Effector memory CD4-positive, alpha-beta T cell (primary cell): ENCODE measurements around the gene TCIRG1.

Experiments used
- DNase-seq, 3 donors: peaks; one replicate each; pipeline ENCODE4 v3.0.0-alpha.2; 2020
- H3K27ac ChIP-seq: 2 replicates; pipeline ENCODE4 v1.7.0; 2013; ENCODE audit warnings: mild to moderate bottlenecking, low read length, moderate library complexity; ENCODE audit not compliant: insufficient read depth, poor library complexity, severe bottlenecking
- H3K27me3 ChIP-seq: replicated peaks from 2 replicates; pipeline ENCODE4 v1.7.0; 2013; ENCODE audit warnings: mild to moderate bottlenecking, low read length; ENCODE audit not compliant: insufficient read depth, control insufficient read depth, poor library complexity, severe bottlenecking
- H3K36me3 ChIP-seq: 2 replicates; pipeline ENCODE4 v1.7.0; 2013; ENCODE audit warnings: mild to moderate bottlenecking, low read length, moderate library complexity; ENCODE audit not compliant: control insufficient read depth, insufficient read depth
- H3K4me1 ChIP-seq: 2 replicates; pipeline ENCODE4 v1.7.0; 2013; ENCODE audit warnings: low read length, mild to moderate bottlenecking; ENCODE audit not compliant: control insufficient read depth, insufficient read depth, poor library complexity, severe bottlenecking
- H3K4me3 ChIP-seq: 2 replicates; pipeline ENCODE4 v1.7.0; 2013; ENCODE audit warnings: low read length, low read depth, mild to moderate bottlenecking; ENCODE audit not compliant: insufficient read depth, poor library complexity, severe bottlenecking
- H3K9me3 ChIP-seq: 2 replicates; pipeline ENCODE4 v1.7.0; 2013; ENCODE audit warnings: mild to moderate bottlenecking, low read length, moderate library complexity; ENCODE audit not compliant: control insufficient read depth

Gene TCIRG1

GRCh38 chr11:67997475-67997921 is 41.3 kb upstream of the TCIRG1 start:
- Histone ChIP-seq H3K4me3 (no peak overlapping the region), H3K9me3 (no peaks in the 10 kb centered on the region), H3K36me3 (no peaks in the 10 kb centered on the region), H3K4me1 (peaks cover 8% of the 10 kb centered on the region), H3K27me3 (no peaks in the 10 kb centered on the region), H3K27ac (no peak overlapping the region)
- no peak for DNase-seq

- Histone ChIP-seq H3K27me3 (no peaks in the 10 kb centered on the region), H3K27ac (no peak overlapping the region), H3K4me1 (peaks cover 8% of the 10 kb centered on the region), H3K36me3 (no peaks in the 10 kb centered on the region), H3K9me3 (no peaks in the 10 kb centered on the region), H3K4me3 (no peak overlapping the region)
- no peak for DNase-seq
Measured at GRCh38 chr11:67998150-67999045, 40.4 kb upstream of the TCIRG1 start.

DNA sequence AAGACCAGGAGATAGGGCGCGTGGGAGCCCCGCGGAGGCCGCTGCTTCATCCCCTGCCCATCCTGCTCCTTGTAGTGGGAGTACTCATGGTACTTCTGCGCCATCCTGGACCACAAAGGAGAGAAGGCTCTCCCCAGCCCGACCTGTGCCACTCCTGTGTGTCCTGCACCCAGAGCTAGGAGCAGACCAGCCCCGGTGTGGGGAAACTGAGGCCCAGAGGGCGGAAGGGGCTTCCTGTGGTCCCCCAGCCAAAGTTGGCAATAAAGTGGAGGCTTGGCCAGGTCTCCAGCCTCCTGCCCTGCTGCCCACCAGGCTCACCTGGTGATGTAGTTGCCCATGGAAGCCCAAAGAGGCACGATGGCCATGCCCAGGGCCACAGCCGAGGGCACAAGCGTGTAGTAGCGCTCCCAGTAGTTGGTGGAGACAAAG is 39.6 kb upstream of the TCIRG1 start:
- no peak overlapping the region for H3K27ac ChIP-seq
- no peaks in the 10 kb centered on the region for H3K9me3 ChIP-seq

GRCh38 chr11:67999704-68000103 is 39.1 kb upstream of the TCIRG1 start:
- H3K36me3 ChIP-seq: no peaks in the 10 kb centered on the region
- peaks cover 8% of the 10 kb centered on the region for H3K4me1 ChIP-seq

More for the DNA sequence above, 39.6 kb upstream of the TCIRG1 start:
- no peak overlapping the region for H3K4me3 ChIP-seq
- H3K36me3 ChIP-seq: no peaks in the 10 kb centered on the region
- peaks cover 8% of the 10 kb centered on the region for H3K4me1 ChIP-seq
- DNase-seq: no peak
- no peaks in the 10 kb centered on the region for H3K27me3 ChIP-seq

GRCh38 chr11:68002575-68002937 is 36.3 kb upstream of the TCIRG1 start:
- H3K36me3 ChIP-seq: no peaks in the 10 kb centered on the region
- H3K9me3 ChIP-seq: no peaks in the 10 kb centered on the region
- DNase-seq: no peak
- H3K4me3 ChIP-seq: no peak overlapping the region
- no peak overlapping the region for H3K27ac ChIP-seq
- H3K4me1 ChIP-seq: peaks cover 8% of the 10 kb centered on the region
- H3K27me3 ChIP-seq: no peaks in the 10 kb centered on the region

More at GRCh38 chr11:67999704-68000103, 39.1 kb upstream of the TCIRG1 start:
- no peak overlapping the region for H3K4me3 ChIP-seq
- no peaks in the 10 kb centered on the region for H3K9me3 ChIP-seq
- H3K27ac ChIP-seq: no peak overlapping the region
- DNase-seq: no peak
- no peaks in the 10 kb centered on the region for H3K27me3 ChIP-seq

GRCh38 chr11:68002938-68003845 is 35.6 kb upstream of the TCIRG1 start:
- DNase-seq: peak; percentile 33 to 46 (median 39)
- H3K27me3 ChIP-seq: no peaks in the 10 kb centered on the region
- no peaks in the 10 kb centered on the region for H3K36me3 ChIP-seq
- peaks cover 3% of the 10 kb centered on the region for H3K4me1 ChIP-seq
- peak overlapping the region; percentile 58 for H3K4me3 ChIP-seq
- peak overlapping the region; percentile 55 for H3K27ac ChIP-seq
- no peaks in the 10 kb centered on the region for H3K9me3 ChIP-seq

DNA sequence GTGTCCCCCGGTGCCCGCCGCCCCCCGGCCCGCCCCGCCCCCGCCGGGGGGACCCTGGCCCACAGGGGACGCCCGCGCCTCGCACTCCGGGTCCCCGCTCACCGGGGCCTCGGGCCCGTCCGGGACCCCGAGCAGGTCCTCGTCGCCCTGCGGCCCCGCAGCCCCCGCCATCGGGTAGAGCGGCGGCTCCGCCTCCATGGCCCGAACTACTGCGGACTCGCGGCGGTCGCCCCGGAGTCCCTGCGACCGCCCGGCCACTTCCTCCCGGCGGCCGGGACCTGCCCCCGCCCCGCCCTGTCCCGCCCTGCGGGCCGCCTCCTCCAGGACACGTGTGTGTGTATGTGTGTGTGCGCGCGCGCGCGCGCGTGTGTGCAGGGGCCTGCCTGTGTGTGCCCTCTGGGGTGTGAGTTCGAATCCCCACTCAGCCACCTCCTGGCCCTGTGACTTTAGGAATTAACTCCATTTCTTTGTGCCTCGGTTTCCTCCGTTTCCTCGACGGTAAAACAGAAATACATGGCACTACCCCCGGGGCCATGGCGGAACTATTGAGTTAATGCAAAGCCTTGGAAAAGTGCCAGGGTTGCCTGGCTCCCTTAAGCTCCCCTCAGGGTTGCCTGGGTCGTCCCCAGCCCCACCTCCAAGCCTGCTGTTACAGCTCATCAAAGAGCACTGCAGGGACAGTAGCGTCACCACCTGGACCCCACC is 34.8 kb upstream of the TCIRG1 start, which contains the start of gene UNC93B1:
UNC93B1 (minus strand) TSS at position 252 of the 705 bp plus-strand sequence; CDS start at position 198, 54 bp downstream.
- Histone ChIP-seq H3K4me1 (no peaks in the 10 kb centered on the region), H3K36me3 (no peaks in the 10 kb centered on the region), H3K27me3 (no peaks in the 10 kb centered on the region), H3K9me3 (no peaks in the 10 kb centered on the region), H3K4me3 (peak within 1 kb of the TSS; percentile 58), H3K27ac (peak within 1 kb of the TSS; percentile 55)
- peak; percentile 54 to 71 (median 60) for DNase-seq

DNA sequence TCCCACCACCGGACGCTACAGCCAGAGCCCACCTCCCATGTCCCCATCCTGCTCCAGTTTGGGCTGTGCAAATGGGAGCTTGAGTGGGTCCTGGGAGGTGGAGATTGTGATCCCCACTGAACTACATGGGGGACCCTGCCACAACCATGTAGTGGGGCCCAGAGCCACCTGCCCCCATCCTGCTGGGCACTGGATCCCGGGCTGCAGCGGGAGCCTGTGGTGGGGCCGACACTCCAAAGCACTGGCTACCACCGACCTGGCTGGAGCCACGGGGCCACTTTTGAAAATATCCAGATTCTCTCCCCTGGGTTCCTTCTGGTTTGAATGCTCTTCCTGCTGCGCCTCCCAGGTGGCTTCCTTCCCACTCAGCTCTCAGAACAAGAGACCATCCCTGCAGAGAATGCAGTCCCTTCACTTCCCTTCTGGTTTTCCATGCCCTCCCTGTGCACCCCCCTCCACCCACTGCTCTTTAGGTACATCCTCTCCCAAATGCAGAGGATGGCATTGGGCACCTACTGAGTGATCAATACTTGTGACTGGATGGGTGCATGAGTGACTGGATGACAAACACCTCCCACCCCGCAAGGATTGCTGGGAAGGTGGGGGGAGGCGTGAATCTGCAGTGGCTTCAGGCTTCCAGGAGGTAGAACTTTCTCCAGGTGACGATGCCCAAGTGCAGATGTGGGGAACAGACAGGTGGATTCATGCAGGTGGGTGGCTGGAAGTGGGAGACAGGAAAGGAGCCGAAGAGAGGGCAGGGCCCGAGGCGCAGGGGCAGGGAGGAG is 34.1 kb upstream of the TCIRG1 start:
- no peak overlapping the region for H3K27ac ChIP-seq
- H3K4me3 ChIP-seq: peak overlapping the region; percentile 58
- no peak for DNase-seq
- no peaks in the 10 kb centered on the region for H3K36me3 ChIP-seq
- H3K4me1 ChIP-seq: no peaks in the 10 kb centered on the region
- no peaks in the 10 kb centered on the region for H3K9me3 ChIP-seq
- H3K27me3 ChIP-seq: no peaks in the 10 kb centered on the region

- H3K36me3 ChIP-seq: no peaks in the 10 kb centered on the region
- no peak overlapping the region for H3K4me3 ChIP-seq
- H3K27ac ChIP-seq: no peak overlapping the region
- no peaks in the 10 kb centered on the region for H3K9me3 ChIP-seq
- no peaks in the 10 kb centered on the region for H3K27me3 ChIP-seq
- DNase-seq: no peak
- no peaks in the 10 kb centered on the region for H3K4me1 ChIP-seq
Measured at GRCh38 chr11:68006606-68007166, 32.1 kb upstream of the TCIRG1 start.
